HCT116 (cell line): ENCODE results near the gene MOB2. TPM values are rescaled to one million over a fixed set of nuclear protein-coding genes. Genes with fewer than 3 reads are reported as not detected.

ENCODE experiments used
- ATAC-seq: fragments of 200-7000 bp; cut with Tn5 transposase; 2 replicates; pipeline ENCODE4 v1.9.1; 2020; ENCODE audit warnings: mild to moderate bottlenecking, moderate library complexity
- BruUV-seq: library from RNA; stranded (reverse); fragments of 400-500 nt; replicated peaks from 2 replicates; lab custom pipeline; 2021; lab: Mats Ljungman, UMichigan
- CTCF ChIA-PET: fragments of 300-600 bp; sonication (Branson Sonifier 250); formaldehyde crosslinking; loops from one replicate; lab custom pipeline; 2021; ENCODE audit warnings: antibody characterized with exemption; lab: Charles Lee
- POLR2A ChIA-PET: fragments of 300-600, 350-600 bp; sonication (Branson Sonifier 250); formaldehyde crosslinking; loops from one replicate; lab custom pipeline; 2021; ENCODE audit warnings: antibody characterized with exemption; lab: Charles Lee
- RAD21 ChIA-PET, 2 experiments: fragments of 300-600 bp; sonication (Branson Sonifier 250); formaldehyde crosslinking; loops; one replicate each; lab custom pipeline; 2023; ENCODE audit warnings: low total read pairs in 2 of 2; ENCODE audit not compliant: uncharacterized antibody in 2 of 2, unreplicated experiment in 2 of 2, low non-redundant PET in 1 of 2; lab: Charles Lee
- DNase-seq: peaks from one replicate; pipeline ENCODE4 v3.0.0-alpha.2; 2010; ENCODE audit warnings: low read depth, low spot score
- H2AFZ ChIP-seq: fragments of 200-600 bp; shearing (Covaris generic), sonication (generic); 2 replicates; pipeline ENCODE4 v1.6.1; 2017; ENCODE audit warnings: low read depth, mixed run types, mixed read lengths, antibody characterized with exemption, low read length; ENCODE audit not compliant: poor library complexity, severe bottlenecking
- H3K27ac ChIP-seq: 2 replicates; pipeline ENCODE4 v1.5.1; 2012; ENCODE audit warnings: low read depth, low read length
- H3K27me3 ChIP-seq: fragments of 200-600 bp; sonication (generic); 2 replicates; pipeline ENCODE4 v1.6.1; 2016; ENCODE audit warnings: mixed run types, low read length, mixed read lengths; ENCODE audit not compliant: insufficient read depth
- H3K36me3 ChIP-seq, 2 experiments: fragments of 200-500 bp in 1 of 2; fragments of 200-600 bp in 1 of 2; sonication (Bioruptor generic) in 1 of 2; sonication (generic) in 1 of 2; 2 replicates each; pipeline versions ENCODE4 v1.5.1 to v1.6.1; 2014 to 2016; ENCODE audit warnings: low read length in 2 of 2, inconsistent platforms in 1 of 2, mixed read lengths in 1 of 2, mixed run types in 1 of 2; ENCODE audit not compliant: insufficient read depth in 2 of 2, control insufficient read depth in 1 of 2
- H3K4me1 ChIP-seq, 2 experiments: fragments of 200-600 bp in 1 of 2; sonication (generic) in 1 of 2; 2 replicates each; pipeline versions ENCODE4 v1.5.1 to v1.6.1; 2012 to 2017; ENCODE audit warnings: low read length in 2 of 2, inconsistent platforms in 1 of 2, mild to moderate bottlenecking in 1 of 2, mixed read lengths in 1 of 2, mixed run types in 1 of 2, moderate library complexity in 1 of 2; ENCODE audit not compliant: insufficient read depth in 2 of 2, control insufficient read depth in 1 of 2
- H3K4me2 ChIP-seq: fragments of 200-600 bp; sonication (generic); 2 replicates; pipeline ENCODE4 v1.6.1; 2017; ENCODE audit warnings: mixed run types, low read length, mixed read lengths
- H3K4me3 ChIP-seq, 2 experiments: fragments of 200-600 bp in 1 of 2; sonication (generic) in 1 of 2; replicated peaks in 1 of 2; 2 replicates each; pipeline ENCODE4 v1.5.1; 2011 to 2016; ENCODE audit warnings: low read length in 2 of 2, control low read depth in 1 of 2, low read depth in 1 of 2, mild to moderate bottlenecking in 1 of 2, mixed read lengths in 1 of 2, mixed run types in 1 of 2
- H3K79me2 ChIP-seq: fragments of 200-600 bp; sonication (generic); 2 replicates; pipeline ENCODE4 v1.6.1; 2017; ENCODE audit warnings: mild to moderate bottlenecking, mixed run types, low read length, moderate library complexity, mixed read lengths; ENCODE audit not compliant: insufficient read depth
- H3K9ac ChIP-seq: fragments of 200-600 bp; sonication (generic); 2 replicates; pipeline ENCODE4 v1.6.1; 2016; ENCODE audit warnings: low read length, mixed read lengths
- H3K9me2 ChIP-seq: fragments of 200-600 bp; sonication (generic), shearing (Covaris generic); 2 replicates; pipeline ENCODE4 v1.6.1; 2017; ENCODE audit warnings: mixed run types, mild to moderate bottlenecking, moderate library complexity; ENCODE audit not compliant: insufficient read depth
- H3K9me3 ChIP-seq, 2 experiments: fragments of 200-500 bp in 1 of 2; fragments of 200-600 bp in 1 of 2; sonication (Bioruptor generic) in 1 of 2; sonication (generic) in 1 of 2; 2 replicates each; pipeline ENCODE4 v1.6.1; 2014 to 2017; ENCODE audit warnings: low read length in 2 of 2, mixed read lengths in 2 of 2, inconsistent platforms in 1 of 2, low read depth in 1 of 2, mild to moderate bottlenecking in 1 of 2, mixed run types in 1 of 2, moderate library complexity in 1 of 2; ENCODE audit not compliant: control insufficient read depth in 1 of 2, insufficient read depth in 1 of 2
- H4K20me1 ChIP-seq: fragments of 200-600 bp; sonication (generic), shearing (Covaris generic); 2 replicates; pipeline ENCODE4 v1.6.1; 2017; ENCODE audit warnings: mixed run types, mild to moderate bottlenecking, moderate library complexity; ENCODE audit not compliant: insufficient read depth
- CEBPB ChIP-seq: IDR thresholded peaks from 2 replicates; pipeline ENCODE4 v1.6.1; 2012; ENCODE audit warnings: low read depth
- POLR2AphosphoS5 ChIP-seq: IDR thresholded peaks from 2 replicates; pipeline ENCODE4 v1.6.1; 2011; ENCODE audit warnings: mild to moderate bottlenecking, low read depth, low read length, moderate library complexity
- SIN3A ChIP-seq: IDR thresholded peaks from 2 replicates; pipeline ENCODE4 v1.6.1; 2012; ENCODE audit warnings: low read depth
- SP1 ChIP-seq: IDR thresholded peaks from 2 replicates; pipeline ENCODE4 v1.6.1; 2012; ENCODE audit warnings: low read depth
- SRF ChIP-seq: IDR thresholded peaks from 2 replicates; pipeline ENCODE4 v1.6.1; 2012; ENCODE audit warnings: low read depth
- YY1 ChIP-seq: IDR thresholded peaks from 2 replicates; pipeline ENCODE4 v1.6.1; 2011; ENCODE audit warnings: low read length, low read depth, moderate library complexity, mild to moderate bottlenecking; ENCODE audit not compliant: insufficient replicate concordance; ENCODE audit errors: extremely low read depth
- ZFX ChIP-seq: fragments of 450-650 bp; IDR thresholded peaks from 2 replicates; pipeline ENCODE4 v1.6.1; 2017
- ZNF274 ChIP-seq: fragments of 200-500 bp; sonication (Bioruptor generic); IDR thresholded peaks from 2 replicates; pipeline ENCODE4 v1.6.1; 2014; ENCODE audit warnings: mild to moderate bottlenecking, low read depth, low read length, inconsistent platforms
- intact Hi-C: fragments of 100-400 bp; cut with micrococcal nuclease; formaldehyde crosslinking; loops from 2 replicates; pipeline ENCODE4 v1.10.0; 2022
- total RNA-seq: library from RNA; stranded (reverse); gene quantifications from one replicate; pipeline ENCODE4 v1.2.1, GENCODE V29; 2021; ENCODE audit not compliant: unreplicated experiment
- TF ChIP-seq, protein P1 (sequence below), 3 experiments: fragments of 200-600 bp in 1 of 3; sonication (generic) in 1 of 3; IDR thresholded peaks in 2 of 3; conservative IDR thresholded peaks in 1 of 3; 2 replicates each; pipeline ENCODE4 v1.5.1; 2012 to 2017; ENCODE audit warnings: low read depth in 2 of 3, low read length in 2 of 3, antibody characterized with exemption in 1 of 3, borderline replicate concordance in 1 of 3, control low read depth in 1 of 3, mild to moderate bottlenecking in 1 of 3, mixed read lengths in 1 of 3, mixed run types in 1 of 3, moderate library complexity in 1 of 3; ENCODE audit not compliant: insufficient read depth in 1 of 3
- TF ChIP-seq, protein P2 (sequence below): IDR thresholded peaks from 2 replicates; pipeline ENCODE4 v1.6.1; 2012
- TF ChIP-seq, protein P3 (sequence below): IDR thresholded peaks from 2 replicates; pipeline ENCODE4 v1.6.1; 2012; ENCODE audit warnings: low read depth

Gene MOB2
- total RNA-seq, 1 experiment from 2014 or later: 25.7 TPM

DNA sequence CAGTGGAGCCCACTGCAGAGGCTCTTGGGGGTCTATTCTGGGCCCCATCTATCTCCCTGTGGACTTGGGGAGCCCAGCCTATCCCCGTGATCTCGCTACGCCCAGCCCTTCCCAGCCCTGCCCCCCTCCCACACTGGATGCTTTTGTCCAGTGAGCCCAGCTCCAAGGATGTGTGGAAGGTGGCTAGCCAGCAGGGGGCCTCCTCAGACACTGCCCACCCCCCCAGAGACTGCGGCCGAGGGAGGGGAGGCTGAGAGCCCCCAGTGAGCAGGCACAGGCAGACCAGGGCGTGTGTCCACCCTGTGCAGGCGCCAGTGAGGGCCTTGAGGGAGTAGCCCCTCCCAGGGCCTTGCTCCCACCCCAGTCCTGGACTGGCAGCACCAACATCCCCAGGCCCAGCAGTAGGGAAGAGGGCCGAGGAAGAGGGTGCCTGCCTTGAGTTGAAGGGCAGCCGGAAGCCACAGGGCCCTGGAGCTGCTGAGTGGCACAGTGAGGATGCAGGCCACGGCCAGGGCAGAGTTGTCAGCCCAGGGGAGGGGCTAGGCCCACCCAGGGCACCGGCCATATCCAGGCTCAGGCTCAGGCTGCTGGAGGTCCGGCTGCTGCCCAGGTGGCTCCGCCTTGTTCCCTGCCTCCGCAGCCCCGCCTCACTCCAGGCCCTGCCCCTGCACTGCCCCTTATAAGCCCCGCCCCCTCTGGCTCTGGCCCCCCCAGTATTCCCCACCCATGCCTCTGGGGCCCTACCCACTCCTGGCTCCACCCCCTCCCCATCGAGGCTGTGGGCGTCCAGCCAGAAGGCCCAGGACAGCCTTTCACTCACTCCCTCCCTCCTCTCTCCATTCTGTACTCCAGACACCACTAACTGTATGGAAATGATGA, 28.0 kb downstream of the MOB2 start:
- Histone ChIP-seq H3K4me1 (peaks cover 3 to 7% of the 10 kb centered on the region in 2 experiments; a peak in 3 of 4 replicates), H3K27ac (no peak overlapping the region; the same call in 1 of the 2 replicates), H3K4me3 (no peak overlapping the region), H3K9ac (no peak overlapping the region), H3K36me3 (no peaks in the 10 kb centered on the region), H3K27me3 (no peaks in the 10 kb centered on the region), H3K9me3 (no peaks in the 10 kb centered on the region), H3K4me2 (no peak overlapping the region), H3K79me2 (no peaks in the 10 kb centered on the region), H2AFZ (no peak overlapping the region), H4K20me1 (no peaks in the 10 kb centered on the region), H3K9me2 (no peaks in the 10 kb centered on the region)
- BruUV-seq: no TSS peak
- intact Hi-C loops: no loop called here
- TF ChIP-seq ZNF274 (no peak), SIN3A (no peak)
- TF ChIP-seq, protein P1, sequence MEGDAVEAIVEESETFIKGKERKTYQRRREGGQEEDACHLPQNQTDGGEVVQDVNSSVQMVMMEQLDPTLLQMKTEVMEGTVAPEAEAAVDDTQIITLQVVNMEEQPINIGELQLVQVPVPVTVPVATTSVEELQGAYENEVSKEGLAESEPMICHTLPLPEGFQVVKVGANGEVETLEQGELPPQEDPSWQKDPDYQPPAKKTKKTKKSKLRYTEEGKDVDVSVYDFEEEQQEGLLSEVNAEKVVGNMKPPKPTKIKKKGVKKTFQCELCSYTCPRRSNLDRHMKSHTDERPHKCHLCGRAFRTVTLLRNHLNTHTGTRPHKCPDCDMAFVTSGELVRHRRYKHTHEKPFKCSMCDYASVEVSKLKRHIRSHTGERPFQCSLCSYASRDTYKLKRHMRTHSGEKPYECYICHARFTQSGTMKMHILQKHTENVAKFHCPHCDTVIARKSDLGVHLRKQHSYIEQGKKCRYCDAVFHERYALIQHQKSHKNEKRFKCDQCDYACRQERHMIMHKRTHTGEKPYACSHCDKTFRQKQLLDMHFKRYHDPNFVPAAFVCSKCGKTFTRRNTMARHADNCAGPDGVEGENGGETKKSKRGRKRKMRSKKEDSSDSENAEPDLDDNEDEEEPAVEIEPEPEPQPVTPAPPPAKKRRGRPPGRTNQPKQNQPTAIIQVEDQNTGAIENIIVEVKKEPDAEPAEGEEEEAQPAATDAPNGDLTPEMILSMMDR (IDR thresholded peaks at IDR 0.05 in 2 of 3, conservative IDR thresholded peaks at IDR 0.05 in 1 of 3; ENCODE audit: borderline replicate concordance in 1 of 3, insufficient read depth in 1 of 3, low read depth in 2 of 3, low read length in 2 of 3): peak in 2 of 3 experiments; percentile 32 to 41; a peak in 3 of 6 replicates
- DNase-seq: no peak
- ChIA-PET CTCF (no interaction called here), POLR2A (no interaction called here), RAD21 (no interaction called here)
- peak; percentile 77 for ATAC-seq

DNA sequence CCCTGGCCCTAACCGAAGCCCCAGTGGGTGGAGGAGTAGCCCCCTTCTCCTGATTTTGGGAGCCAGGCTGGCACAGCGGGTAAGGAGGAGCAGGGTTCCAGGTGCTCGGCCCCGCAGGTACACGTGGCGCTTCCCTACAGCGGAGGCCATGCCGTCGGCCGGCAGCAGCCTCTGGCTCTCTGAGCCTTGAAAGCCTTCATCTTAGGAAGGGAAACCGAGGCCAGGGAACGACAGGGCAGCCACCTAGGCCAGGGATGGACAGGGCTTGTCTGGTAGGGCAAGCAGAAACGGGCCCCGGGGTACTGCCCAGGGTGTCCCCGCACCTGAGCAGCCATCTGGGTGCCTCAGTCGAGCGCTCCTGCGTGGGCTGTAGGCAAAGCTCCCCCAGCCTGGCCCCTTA, 28.7 kb downstream of the MOB2 start:
- no peaks in the 10 kb centered on the region for H3K9me3 ChIP-seq
- H3K4me1 ChIP-seq: peaks cover 3 to 7% of the 10 kb centered on the region in 2 experiments; a peak in 3 of 4 replicates
- no peaks in the 10 kb centered on the region for H4K20me1 ChIP-seq
- intact Hi-C loops: no loop called here
- no peaks in the 10 kb centered on the region for H3K9me2 ChIP-seq
- no peaks in the 10 kb centered on the region for H3K36me3 ChIP-seq
- H3K27ac ChIP-seq: no peak overlapping the region
- no peak overlapping the region for H2AFZ ChIP-seq
- no peak for ATAC-seq
- no peak for TF ChIP-seq CEBPB
- TF ChIP-seq POLR2AphosphoS5: no peak
- no peak for TF ChIP-seq SP1
- TF ChIP-seq, protein P2, sequence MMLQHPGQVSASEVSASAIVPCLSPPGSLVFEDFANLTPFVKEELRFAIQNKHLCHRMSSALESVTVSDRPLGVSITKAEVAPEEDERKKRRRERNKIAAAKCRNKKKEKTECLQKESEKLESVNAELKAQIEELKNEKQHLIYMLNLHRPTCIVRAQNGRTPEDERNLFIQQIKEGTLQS: no peak
- no peak for TF ChIP-seq YY1
- TF ChIP-seq, protein P3, sequence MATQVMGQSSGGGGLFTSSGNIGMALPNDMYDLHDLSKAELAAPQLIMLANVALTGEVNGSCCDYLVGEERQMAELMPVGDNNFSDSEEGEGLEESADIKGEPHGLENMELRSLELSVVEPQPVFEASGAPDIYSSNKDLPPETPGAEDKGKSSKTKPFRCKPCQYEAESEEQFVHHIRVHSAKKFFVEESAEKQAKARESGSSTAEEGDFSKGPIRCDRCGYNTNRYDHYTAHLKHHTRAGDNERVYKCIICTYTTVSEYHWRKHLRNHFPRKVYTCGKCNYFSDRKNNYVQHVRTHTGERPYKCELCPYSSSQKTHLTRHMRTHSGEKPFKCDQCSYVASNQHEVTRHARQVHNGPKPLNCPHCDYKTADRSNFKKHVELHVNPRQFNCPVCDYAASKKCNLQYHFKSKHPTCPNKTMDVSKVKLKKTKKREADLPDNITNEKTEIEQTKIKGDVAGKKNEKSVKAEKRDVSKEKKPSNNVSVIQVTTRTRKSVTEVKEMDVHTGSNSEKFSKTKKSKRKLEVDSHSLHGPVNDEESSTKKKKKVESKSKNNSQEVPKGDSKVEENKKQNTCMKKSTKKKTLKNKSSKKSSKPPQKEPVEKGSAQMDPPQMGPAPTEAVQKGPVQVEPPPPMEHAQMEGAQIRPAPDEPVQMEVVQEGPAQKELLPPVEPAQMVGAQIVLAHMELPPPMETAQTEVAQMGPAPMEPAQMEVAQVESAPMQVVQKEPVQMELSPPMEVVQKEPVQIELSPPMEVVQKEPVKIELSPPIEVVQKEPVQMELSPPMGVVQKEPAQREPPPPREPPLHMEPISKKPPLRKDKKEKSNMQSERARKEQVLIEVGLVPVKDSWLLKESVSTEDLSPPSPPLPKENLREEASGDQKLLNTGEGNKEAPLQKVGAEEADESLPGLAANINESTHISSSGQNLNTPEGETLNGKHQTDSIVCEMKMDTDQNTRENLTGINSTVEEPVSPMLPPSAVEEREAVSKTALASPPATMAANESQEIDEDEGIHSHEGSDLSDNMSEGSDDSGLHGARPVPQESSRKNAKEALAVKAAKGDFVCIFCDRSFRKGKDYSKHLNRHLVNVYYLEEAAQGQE: no peak
- TF ChIP-seq SRF: no peak
- no peak for TF ChIP-seq ZFX
- no peak for TF ChIP-seq SIN3A
- no peaks in the 10 kb centered on the region for H3K27me3 ChIP-seq
- DNase-seq: no peak
- CTCF ChIA-PET: no interaction called here
- H3K9ac ChIP-seq: no peak overlapping the region
- H3K4me3 ChIP-seq: no peak overlapping the region
- POLR2A ChIA-PET: no interaction called here
- no TSS peak for BruUV-seq
- no peak overlapping the region for H3K4me2 ChIP-seq
- no peaks in the 10 kb centered on the region for H3K79me2 ChIP-seq
- RAD21 ChIA-PET: no interaction called here
